ENCODE data around the gene CHRD. TPM values are rescaled to one million over a fixed set of nuclear protein-coding genes. Genes with fewer than 3 reads are reported as not detected.

The CHRD gene
- total and polyA plus RNA-seq, 9 of the 15 experiments (the other 6 are each of a cell fraction or from before 2014, with no cell fraction given), result 0.11 to 1.3 (median 0.59) TPM; not detected in 3

DNA sequence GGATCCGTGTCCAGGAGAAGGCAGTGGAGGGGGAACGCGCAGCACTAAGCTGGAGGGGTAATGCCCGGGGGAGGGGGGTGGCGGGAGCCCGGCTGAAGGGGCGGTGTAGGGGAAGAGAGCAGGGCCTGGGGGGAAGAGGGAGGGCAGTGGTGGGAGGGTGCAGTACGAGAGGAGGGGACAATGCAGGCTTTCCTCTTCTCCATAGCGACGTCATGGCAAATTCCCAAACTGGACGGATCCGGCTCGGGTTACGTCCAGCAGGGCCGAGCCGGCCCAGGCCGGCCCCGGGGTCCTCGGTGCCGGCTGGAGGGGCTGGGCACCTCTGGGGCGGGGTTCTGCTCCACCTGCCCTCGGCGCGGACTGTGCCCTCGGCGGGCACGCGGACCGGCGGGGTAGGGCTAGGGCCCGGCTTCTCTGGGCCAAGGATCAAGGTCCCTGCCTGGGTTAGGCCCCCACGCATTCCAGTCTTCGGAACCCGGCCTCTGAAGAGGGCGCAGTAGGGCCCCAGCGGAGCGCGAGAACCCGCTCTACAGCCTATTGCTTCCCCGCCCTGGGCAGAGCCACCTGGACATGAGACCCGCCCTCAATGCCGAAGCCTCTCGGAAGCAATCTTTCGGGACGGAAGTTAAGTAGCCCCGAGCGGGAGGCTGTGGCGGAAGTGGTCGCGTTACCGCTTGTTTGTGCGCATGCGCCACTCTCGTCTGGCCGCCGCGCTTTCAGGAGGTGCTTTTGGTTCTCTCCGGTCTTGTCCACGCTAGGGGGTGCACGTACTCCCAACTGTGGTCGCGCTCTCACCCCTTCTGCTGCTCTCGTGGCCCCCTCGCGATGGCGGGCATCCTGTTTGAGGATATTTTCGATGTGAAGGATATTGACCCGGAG is 16.9 kb upstream of the CHRD start (continued):
- TF ChIP-seq KDM4B (IDR thresholded peaks at IDR 0.05; ENCODE audit: borderline replicate concordance in 2 of 2, low read depth in 1 of 2) (peak in 1 of 2 experiments; percentile 77; a peak in 1 of 4 replicates), CHCHD3 (CRISPR knock-in tag; IDR thresholded peaks at IDR 0.05) (no peak), ASH1L (IDR thresholded peaks at IDR 0.05; ENCODE audit: borderline replicate concordance, low read depth, partially characterized antibody) (no peak), ZNF75A (CRISPR knock-in tag; IDR thresholded peaks at IDR 0.05) (no peak), NCOA6 (IDR thresholded peaks at IDR 0.05) (no peak), U2AF2 (optimal IDR thresholded peaks at IDR 0.05; ENCODE audit: low read depth, low read length) (no peak), SMARCA4 (IDR thresholded peaks at IDR 0.05) (peak; percentile 54; the same call in 1 of the 2 replicates), SETDB1 (IDR thresholded peaks at IDR 0.05; ENCODE audit: low read length) (peak; percentile 71), STAT5B (CRISPR knock-in tag; IDR thresholded peaks at IDR 0.05) (no peak), SRF (CRISPR knock-in tag; IDR thresholded peaks at IDR 0.05) (no peak; a peak in 1 of 4 replicates), FOXK1 (CRISPR knock-in tag; IDR thresholded peaks at IDR 0.05; ENCODE audit: borderline replicate concordance) (no peak; the same call in none of the 2 replicates), MTF1 (CRISPR knock-in tag; IDR thresholded peaks at IDR 0.05; ENCODE audit: borderline replicate concordance) (no peak), KDM1A (IDR thresholded peaks at IDR 0.05) (no peak), RBM34 (IDR thresholded peaks at IDR 0.05; ENCODE audit: borderline replicate concordance, insufficient read depth, low read length) (no peak), RBM14 (IDR thresholded peaks at IDR 0.05; ENCODE audit: borderline replicate concordance, insufficient read depth, low read depth, low read length) (no peak), ZNF583 (CRISPR knock-in tag; IDR thresholded peaks at IDR 0.05) (no peak; the same call in 1 of the 2 replicates), NFRKB (IDR thresholded peaks at IDR 0.05; ENCODE audit: low read depth) (no peak), TCF3 (CRISPR knock-in tag; IDR thresholded peaks at IDR 0.05) (no peak), SFPQ (IDR thresholded peaks at IDR 0.05; ENCODE audit: low read depth, low read length) (no peak), CHD1 (IDR thresholded peaks at IDR 0.05; ENCODE audit: low read length) (no peak), PRMT5 (CRISPR knock-in tag; IDR thresholded peaks at IDR 0.05) (no peak), ZNF384 (IDR thresholded peaks at IDR 0.05; ENCODE audit: low read depth, low read length) (no peak)
- TF ChIP-seq, protein P1, sequence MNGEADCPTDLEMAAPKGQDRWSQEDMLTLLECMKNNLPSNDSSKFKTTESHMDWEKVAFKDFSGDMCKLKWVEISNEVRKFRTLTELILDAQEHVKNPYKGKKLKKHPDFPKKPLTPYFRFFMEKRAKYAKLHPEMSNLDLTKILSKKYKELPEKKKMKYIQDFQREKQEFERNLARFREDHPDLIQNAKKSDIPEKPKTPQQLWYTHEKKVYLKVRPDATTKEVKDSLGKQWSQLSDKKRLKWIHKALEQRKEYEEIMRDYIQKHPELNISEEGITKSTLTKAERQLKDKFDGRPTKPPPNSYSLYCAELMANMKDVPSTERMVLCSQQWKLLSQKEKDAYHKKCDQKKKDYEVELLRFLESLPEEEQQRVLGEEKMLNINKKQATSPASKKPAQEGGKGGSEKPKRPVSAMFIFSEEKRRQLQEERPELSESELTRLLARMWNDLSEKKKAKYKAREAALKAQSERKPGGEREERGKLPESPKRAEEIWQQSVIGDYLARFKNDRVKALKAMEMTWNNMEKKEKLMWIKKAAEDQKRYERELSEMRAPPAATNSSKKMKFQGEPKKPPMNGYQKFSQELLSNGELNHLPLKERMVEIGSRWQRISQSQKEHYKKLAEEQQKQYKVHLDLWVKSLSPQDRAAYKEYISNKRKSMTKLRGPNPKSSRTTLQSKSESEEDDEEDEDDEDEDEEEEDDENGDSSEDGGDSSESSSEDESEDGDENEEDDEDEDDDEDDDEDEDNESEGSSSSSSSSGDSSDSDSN (IDR thresholded peaks at IDR 0.05; ENCODE audit: borderline replicate concordance in 1 of 2, low read depth in 2 of 2, low read length in 2 of 2), result peak; percentile 72 to 89; a peak in 3 of 4 replicates

Measured in K562 (cell line).